ENCODE results near the gene POLR3C.

DNA sequence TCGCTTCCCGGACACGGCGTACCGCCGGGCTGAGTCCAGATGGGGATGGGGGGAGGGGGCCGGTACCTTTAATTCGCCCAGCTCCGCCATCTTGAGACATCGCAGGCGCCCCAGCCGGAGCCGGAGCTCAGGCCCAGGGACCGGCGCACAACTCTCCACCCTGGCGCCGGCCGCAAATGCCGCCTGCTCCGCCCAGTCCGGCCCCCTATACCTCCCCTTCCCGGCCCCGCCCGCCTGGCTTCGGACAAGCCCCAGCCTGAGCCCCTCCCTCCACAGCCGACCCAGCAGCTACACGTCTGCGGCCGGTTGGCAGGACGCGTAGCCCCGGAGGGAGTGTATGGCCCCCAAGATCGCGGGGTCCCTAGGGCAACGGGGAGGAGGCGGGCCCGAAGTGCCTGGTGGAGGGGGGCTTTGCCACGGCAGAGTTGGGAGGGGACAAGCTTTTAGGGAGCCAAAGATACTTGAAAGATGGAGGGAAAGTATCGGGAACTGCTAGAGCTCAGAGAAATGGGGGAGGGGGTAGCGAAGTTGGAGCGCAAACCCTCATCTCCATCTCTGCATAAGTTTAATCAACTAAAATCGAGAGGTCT lies 35.0 kb downstream of the POLR3C start, which contains the start of gene PIAS3:
- TF ChIP-seq, protein P1, sequence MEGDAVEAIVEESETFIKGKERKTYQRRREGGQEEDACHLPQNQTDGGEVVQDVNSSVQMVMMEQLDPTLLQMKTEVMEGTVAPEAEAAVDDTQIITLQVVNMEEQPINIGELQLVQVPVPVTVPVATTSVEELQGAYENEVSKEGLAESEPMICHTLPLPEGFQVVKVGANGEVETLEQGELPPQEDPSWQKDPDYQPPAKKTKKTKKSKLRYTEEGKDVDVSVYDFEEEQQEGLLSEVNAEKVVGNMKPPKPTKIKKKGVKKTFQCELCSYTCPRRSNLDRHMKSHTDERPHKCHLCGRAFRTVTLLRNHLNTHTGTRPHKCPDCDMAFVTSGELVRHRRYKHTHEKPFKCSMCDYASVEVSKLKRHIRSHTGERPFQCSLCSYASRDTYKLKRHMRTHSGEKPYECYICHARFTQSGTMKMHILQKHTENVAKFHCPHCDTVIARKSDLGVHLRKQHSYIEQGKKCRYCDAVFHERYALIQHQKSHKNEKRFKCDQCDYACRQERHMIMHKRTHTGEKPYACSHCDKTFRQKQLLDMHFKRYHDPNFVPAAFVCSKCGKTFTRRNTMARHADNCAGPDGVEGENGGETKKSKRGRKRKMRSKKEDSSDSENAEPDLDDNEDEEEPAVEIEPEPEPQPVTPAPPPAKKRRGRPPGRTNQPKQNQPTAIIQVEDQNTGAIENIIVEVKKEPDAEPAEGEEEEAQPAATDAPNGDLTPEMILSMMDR (optimal IDR thresholded peaks at IDR 0.05 in 1 of 3, IDR thresholded peaks at IDR 0.05 in 1 of 3, conservative IDR thresholded peaks at IDR 0.05 in 1 of 3; ENCODE audit: extremely low read depth in 1 of 3, insufficient read depth in 2 of 3, low read length in 3 of 3): no peak
- no peak for TF ChIP-seq EZH2 (IDR thresholded peaks at IDR 0.05; ENCODE audit: low read length)

All from keratinocyte (primary cell).